Measurements from ENCODE around the gene PDSS1. TPM values are rescaled to one million over a fixed set of nuclear protein-coding genes. Genes with fewer than 3 reads are reported as not detected.
A peak's percentile ranks its signal among the peaks of the same experiment; 100 is the strongest.

The PDSS1 gene
- total RNA-seq, 2 donors from 2014 or later = 4.1 to 6.1 TPM

DNA sequence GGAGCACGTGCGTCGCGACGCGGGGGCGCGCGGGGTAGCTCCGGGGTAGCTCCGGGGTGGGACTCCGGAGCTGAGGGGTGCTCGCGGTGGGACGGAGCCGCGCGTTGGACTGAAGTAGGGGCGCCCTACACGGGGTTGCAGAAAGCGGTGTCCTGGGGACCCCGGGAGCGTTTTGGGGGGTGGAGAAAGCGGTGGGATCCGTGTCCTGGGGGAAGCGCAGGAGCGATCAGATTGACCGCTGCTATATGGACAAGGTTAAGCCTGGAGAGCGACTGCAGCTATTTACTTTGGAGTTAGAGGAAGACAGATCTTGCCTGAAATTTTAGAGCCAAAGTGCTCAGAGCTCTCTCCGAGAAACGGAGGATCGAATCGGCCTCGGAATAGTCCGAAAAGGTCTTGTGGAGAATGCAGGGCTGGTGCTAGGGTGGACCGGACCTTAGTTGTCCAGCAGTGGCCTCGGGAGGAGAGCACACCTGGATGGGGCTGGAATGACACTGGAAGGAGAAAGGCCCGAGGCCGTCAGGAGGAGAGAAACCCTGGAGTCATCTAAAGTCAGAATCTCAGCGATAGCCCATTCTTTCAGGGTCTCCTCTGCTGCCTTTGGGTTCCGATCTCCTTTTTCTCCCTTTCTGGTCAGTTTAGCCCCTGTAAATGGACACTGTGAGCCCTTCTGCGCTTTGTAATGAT is 564 bp downstream of the PDSS1 start:
- intact Hi-C loops (cut with DNase I) = no loop called here

DNA sequence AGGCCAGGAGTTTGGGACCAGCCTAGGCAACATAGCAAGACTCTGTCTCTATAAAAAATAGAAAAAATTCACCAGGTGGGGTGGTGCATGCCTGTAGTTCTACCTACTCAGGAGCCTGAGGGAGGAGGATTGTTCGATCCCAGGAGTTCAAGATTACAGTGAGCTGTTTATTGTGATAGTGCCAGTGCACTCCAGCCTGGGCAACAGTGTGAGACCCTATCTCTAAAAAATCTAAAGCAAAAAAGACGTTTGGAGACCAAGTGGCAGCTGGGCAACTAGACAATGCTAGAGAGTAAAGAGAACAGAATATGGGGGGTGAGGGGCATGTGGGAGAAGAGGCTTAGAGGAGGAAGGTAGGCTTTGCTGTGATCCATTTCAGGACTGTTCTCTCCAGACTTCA is 1.4 kb downstream of the PDSS1 start:
- intact Hi-C loops (cut with DNase I) = no loop called here
- DNase-seq (ENCODE audit: low spot score) = no peak

More for the DNA sequence above, 564 bp downstream of the PDSS1 start:
- DNase-seq (ENCODE audit: low spot score) = no peak

DNA sequence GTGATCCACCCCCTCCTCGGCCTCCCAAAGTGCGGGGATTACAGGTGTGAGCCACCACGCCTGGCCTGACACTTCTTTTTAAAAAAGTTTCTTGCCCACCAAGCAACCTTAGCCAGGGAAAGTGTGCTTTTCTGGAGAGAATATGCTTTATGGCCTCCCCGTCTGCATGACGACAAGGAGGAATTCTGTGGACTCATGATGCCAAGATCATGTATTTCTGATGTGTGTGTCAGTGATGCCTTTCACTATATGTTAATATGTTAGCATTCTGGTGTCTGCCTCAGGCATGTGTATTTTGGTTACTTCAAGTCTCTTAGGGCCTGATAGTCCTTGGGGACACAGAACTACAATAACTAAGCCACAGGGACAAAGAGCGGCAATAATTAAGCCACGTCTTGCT is 2.1 kb downstream of the PDSS1 start:
- intact Hi-C loops (cut with DNase I) = no loop called here
- no peak for DNase-seq (ENCODE audit: low spot score)

DNA sequence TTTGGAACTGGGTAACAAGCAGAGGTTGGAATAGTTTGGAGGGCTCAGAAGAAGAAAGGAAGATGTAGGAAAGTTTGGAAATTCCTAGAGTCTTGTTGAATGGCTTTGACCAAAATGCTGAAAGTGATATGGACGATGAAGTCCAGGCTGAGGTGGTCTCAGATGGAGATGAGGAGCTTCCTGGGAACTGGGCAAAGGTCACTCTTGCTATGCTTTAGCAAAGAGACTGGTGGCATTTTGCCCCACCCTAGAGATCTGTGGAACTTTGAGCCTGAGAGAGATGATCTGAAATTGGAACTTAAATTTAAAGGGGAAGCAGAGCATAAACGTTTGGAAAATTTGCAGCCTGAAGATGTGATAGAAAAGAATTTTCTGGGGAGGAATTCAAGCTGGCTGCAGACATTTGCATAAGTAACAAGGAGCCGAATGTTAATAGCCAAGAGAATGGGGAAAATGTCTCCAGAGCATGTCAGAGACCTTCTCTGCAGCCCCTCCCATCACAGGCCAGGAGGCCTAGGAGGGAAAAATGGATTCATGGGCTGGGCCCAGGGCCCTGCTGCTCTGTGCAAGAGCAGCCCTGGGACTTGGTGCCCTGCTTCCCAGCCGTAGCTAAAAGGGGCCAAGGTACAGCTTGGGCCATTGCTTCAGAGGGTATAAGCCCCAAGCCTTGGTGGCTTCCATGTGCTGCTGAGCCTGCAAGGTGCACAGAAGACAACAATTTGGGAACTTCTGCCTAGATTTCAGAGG is 3.6 kb downstream of the PDSS1 start:
- DNase-seq (ENCODE audit: low spot score) = no peak
- intact Hi-C loops (cut with DNase I) = no loop called here

DNA sequence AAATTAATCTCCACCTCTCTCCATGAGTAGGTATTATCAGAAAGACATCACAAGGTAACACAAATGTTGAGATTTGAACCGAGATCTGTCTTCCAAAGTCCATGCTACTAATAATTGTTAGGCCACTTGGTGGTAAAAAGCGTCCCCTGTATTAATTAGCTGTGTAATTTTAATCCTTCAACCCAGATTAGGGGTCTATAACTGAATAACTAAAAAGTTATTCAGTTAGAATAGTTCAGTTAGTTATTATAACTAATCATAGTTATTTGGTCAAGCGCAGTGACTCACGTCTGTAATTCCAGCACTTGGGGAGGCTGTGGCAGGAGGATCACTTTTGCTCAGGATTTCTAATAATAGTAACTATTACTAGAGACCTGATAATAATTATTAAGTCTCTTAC is 5.6 kb downstream of the PDSS1 start:
- no peak for DNase-seq (ENCODE audit: low spot score)
- intact Hi-C loops (cut with DNase I) = no loop called here

DNA sequence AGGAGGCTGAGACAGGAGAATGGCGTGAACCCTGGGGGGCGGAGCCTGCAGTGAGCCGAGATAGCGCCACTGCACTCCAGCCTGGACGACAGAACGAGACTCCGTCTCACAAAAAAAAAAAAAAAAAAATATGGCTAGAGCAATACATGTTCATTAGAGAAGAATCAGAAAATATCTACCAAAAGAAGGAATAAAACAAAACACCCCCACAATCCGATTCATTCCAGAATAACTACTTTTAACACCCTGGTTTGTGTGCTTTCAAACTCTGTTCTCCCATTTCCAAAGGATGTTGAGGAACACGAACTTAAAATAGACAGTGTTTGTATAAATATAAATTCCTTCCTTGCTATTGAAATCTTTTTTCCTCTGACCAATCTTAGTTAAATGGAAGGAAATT is 6.5 kb downstream of the PDSS1 start:
- DNase-seq (ENCODE audit: low spot score) = no peak
- intact Hi-C loops (cut with DNase I) = no loop called here

DNA sequence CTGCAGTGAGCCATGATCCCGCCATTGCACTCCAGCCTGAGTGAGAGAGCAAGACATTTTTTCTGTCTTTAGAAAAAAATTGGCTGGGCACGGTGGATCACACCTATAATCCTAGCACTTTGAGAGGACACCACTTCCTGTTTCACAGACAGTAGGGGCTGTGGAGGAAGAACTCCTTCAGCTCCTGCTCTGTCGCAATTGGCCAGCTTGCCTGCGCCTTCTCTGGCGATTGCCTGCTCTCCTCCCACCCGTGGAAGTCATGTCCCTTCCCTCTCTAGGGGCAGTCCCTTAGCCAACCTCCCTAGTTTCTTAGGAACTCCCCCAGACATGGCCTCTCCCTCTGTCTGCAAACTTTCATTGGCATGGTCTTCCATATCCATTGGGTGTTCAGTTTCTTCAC is 8.7 kb downstream of the PDSS1 start:
- intact Hi-C loops (cut with DNase I) = no loop called here
- no peak for DNase-seq (ENCODE audit: low spot score)

DNA sequence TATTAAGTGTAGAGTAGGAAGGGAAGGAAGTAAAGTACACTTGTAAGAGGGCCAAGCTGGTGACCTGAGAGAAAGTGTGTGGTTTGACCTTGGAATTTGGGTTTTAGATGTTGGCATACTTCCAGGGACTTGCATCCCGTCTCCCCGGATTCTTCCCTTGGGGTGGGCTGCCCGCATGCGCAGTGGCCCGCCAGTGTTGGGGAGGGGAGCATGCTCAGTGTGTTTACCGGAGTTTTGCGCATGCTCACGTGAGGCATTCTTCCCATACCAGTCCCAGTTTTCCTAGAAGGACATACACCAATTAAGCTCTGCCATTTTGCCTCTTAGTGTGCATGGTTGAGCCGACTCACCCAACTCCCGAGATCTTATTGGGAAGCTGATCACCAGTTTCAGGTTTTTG is 9.4 kb downstream of the PDSS1 start:
- DNase-seq (ENCODE audit: low spot score) = no peak
- intact Hi-C loops (cut with DNase I) = no loop called here

DNA sequence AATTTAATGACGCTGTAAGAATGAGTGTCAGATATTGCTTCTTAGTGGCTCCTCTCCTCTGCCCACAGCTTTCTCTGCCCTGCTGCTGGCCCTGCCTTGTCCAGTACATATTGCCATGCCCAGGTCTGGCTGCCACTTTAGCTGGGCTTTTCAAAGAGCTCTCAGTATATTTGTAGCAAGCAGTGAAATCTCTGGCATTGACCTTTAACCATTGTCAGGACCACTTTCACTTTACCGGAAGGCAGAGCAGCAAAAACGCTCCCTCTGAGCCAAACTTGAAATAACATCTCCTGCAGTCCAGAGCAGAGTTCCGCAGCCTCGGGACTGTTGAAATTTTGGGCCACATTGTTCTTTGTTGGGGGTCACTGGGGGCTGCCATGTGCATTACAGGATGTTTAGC is 13.8 kb downstream of the PDSS1 start:
- DNase-seq (ENCODE audit: low spot score) = no peak
- intact Hi-C loops (cut with DNase I) = no loop called here

DNA sequence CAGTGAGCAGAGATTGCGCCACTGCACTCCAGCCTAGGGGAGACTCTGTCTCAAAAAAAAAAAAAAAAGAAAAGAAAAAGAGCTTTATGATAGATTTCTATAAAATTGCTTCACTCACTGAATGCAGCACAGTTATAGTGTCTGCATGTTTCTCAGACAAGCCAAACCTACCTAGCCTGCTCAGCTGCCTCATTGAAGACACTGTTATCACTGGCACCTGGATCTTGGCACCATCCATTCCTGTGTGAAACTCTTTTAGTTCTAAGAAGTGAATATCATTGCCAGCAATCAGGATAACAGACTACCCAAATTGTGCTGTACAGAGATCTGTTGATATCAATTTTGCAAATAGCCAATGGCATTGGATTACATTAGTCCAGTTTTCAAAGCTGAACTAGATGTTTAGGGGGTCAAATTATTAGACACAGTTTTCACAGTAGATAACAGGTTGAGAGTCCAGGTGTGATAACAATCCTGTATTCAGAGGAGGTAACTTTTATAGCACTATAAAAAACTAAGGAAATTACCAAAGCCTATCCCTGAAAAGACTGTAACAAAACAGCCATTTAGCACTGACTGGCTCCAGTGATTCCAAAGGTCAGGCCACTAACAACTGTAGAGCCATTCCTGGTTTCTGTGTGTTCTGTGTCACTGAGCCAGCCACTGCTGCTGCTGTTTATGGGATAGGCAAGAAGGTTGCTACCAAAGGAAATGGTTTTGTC is 17.1 kb downstream of the PDSS1 start:
- intact Hi-C loops (cut with DNase I) = loop anchor here in 1 of 2 donors (5.0 kb wide), 1 partner anchor 173 kb away; no protein-coding TSS in a partner anchor
- no peak for DNase-seq (ENCODE audit: low spot score)

DNA sequence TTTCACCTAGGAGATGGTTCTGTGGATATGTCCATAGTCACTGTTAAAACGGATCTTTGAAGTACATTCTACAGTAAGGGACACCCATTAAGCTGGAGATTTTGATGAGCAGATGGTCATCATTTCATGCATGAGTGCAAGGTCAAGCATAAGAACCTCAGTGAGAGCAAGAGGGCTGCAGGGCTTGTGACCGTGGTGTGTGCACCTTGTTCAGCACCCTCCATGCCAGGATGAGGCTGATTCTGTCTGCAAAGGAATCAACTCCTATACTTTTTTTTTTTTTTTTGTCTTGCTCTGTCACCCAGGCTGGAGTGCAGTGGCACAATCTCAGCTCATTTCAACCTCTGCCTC is 17.6 kb downstream of the PDSS1 start:
- no peak for DNase-seq (ENCODE audit: low spot score)
- intact Hi-C loops (cut with DNase I) = loop anchor here in 1 of 2 donors (5.0 kb wide), 1 partner anchor 172 kb away; no protein-coding TSS in a partner anchor

DNA sequence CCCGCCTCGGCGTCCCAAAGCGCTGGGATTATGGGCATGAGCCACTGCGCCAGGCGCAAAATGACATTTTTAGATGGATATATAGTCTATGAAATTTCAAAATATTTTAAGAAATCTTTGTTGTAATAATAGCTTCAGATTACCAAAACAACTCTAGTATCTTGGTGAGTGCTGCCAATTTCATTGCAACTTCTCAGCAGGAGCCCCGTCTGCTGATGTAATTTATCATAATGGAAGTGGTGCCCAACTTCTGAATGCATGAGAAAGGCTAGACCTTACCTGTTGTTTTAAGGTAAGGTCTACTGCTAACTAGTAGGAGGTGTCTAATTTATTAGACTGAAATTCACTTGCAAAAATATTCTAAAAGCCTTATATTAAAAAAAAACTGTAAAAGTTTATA is 20.0 kb downstream of the PDSS1 start:
- intact Hi-C loops (cut with DNase I) = loop anchor here in 1 of 2 donors (5.0 kb wide), 1 partner anchor 170 kb away; no protein-coding TSS in a partner anchor
- no peak for DNase-seq (ENCODE audit: low spot score)

DNA sequence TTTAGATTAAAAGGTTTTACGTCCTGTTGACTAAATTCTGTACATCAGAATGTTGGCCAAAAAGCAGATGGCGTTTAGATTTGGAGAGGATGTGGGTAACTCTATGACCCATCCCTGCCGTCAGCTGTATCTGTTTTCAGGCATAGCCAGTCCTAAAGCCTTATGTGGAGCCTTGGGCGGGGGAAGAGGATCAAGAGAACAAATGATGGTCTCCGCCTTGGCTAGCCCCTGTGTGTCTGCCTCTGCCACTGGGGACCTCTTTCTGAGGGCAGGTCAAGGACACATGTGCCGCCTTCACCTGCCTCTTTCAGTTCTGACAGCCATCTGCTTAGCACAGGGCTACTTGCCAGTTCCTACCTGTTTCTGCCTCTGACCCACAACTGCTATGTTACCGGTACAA is 24.1 kb downstream of the PDSS1 start:
- intact Hi-C loops (cut with DNase I) = no loop called here
- no peak for DNase-seq (ENCODE audit: low spot score)

DNA sequence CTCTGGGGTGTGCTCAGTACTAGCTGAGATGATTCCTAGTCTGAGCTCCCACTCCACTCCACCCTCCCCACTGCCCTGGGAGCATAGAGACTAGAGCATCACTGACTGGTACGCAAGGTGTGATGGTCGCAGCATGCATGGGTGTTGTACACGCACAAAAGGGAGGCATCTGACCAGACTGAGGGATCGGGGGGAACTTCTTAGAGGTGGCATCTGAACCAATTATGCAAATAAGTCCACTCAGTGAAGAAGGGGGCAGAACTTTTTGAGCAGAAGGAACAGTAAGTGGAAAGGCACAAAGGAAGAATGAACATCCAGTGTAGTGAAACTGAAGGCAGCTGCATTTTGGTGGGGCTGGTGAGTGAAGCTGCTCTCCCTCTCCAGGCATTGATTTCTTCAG is 25.5 kb downstream of the PDSS1 start:
- DNase-seq (ENCODE audit: low spot score) = no peak
- intact Hi-C loops (cut with DNase I) = no loop called here

DNA sequence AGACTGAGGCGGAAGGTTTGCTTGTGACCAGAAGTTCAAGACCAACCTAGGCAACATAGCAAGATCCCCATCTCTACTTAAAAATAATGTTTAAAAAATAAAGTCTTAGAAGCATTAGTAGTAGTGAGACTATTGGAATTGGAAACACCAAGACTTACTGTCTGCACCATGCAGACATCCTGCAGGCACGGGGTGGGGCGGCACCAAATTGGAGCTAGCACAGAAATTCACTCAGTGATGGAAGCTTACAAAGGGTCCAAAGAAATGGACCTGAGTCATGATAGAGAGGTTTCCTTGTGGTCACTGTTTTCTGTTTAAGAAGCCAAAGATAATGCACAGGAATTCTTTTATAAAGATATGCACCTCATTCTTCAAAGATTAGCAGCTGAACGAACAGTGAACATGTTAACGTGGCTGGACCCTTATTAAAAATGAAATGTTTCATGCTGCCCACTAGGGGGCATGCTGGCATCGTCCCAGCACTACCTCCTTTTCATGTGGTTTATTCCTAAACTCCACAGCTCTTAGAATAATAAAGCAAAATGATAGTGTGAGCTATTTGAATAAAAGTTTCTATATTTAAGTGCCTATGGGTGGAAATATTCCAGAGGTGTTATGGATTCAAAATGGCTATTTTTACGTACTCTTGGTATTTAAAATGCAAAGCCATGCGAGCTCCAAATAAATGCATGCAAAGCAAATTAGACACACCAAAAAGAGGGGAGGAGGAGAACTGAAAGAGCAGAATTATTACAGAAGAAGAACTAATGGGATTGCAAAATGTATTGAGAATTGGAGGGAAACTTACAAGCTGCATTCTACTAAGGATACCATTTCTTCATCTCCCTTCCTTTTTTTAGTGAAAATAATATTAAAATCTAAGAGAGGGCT is 28.6 kb downstream of the PDSS1 start:
- peak; percentile 91 for DNase-seq (ENCODE audit: low spot score)
- intact Hi-C loops (cut with DNase I) = loop anchor here (5.0 kb wide), 2 partner anchors 151 to 156 kb away; no protein-coding TSS in a partner anchor

DNA sequence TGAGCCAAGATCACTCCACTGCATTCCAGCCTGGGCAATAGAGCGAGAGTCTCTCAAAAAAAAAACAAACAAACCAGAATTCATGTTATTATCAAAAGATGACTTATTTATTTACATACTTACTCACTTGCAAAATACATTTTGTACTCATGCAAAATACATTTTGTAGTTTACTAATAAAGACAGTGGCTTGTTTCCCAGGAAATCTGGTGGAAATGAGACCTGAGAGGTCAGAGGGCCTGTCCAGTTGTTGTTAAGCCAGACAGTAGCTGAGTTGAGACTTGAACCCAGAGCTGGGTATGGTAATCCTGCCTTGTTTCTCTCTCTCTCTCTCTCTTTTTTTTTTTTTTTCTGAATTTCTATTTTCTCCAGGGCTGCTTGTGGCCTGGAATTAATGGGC is 29.5 kb downstream of the PDSS1 start:
- DNase-seq (ENCODE audit: low spot score) = no peak
- intact Hi-C loops (cut with DNase I) = loop anchor here (5.0 kb wide), 2 partner anchors 150 to 155 kb away; no protein-coding TSS in a partner anchor

DNA sequence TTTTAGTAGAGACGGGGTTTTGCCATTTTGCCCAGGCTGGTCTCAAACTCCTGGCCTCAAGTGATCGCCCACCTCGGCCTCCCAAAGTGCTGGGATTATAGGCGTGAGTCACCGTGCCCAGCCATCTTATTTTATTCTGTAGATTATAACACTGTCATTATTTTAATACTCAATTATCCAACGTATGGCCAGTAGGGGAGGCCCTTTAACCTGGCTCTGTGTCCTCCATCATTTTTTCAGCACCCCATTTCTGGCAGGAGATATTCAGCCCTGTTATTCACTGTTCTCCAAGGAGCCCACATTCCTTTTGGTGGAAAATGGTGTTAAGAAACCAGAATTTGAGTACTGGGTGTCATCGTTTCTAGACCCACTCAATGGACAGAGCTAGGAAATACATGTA is 31.5 kb downstream of the PDSS1 start:
- DNase-seq (ENCODE audit: low spot score) = no peak
- intact Hi-C loops (cut with DNase I) = loop anchor here (5.0 kb wide), 2 partner anchors 148 to 153 kb away; no protein-coding TSS in a partner anchor

DNA sequence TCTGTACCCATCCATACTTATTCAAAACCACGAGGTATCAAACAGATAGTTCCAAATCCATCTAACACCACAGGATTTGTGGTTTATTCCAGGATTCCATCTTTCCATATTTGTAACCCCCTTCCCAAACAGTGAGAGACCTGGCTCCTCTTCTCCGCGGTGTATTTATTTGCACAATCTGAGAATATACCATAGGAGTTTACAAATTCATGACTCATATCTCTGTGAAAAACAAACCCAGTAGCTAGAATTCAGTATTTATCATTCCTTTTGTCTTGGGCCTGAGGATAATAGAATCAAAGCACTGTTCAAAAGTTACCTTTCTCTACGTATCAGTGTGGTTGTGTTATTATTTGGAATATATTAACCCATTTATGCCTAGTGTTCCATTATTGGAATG is 31.9 kb downstream of the PDSS1 start:
- intact Hi-C loops (cut with DNase I) = loop anchor here (5.0 kb wide), 2 partner anchors 148 to 153 kb away; no protein-coding TSS in a partner anchor
- DNase-seq (ENCODE audit: low spot score) = no peak

DNA sequence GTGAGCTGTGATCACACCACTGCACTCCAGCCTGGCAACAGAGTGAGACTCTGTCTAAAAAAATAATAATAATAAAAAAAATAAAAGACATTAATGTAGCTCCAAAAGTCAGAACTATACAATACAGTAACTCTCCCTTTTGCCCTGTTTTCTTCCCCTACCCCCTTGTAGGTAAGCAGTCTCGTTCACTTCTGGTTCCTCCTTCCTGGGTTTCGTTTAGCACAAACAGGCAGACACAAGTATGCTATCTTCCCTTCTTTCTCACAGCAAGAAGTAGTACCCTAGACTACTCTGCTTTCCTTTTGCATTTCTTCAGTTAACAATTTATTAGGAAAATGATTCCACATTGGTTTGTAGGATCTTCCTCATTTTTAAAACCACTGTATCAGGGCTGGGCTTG is 33.1 kb downstream of the PDSS1 start:
- DNase-seq (ENCODE audit: low spot score) = no peak

More for the DNA sequence above, 33.1 kb downstream of the PDSS1 start:
- intact Hi-C loops (cut with DNase I) = no loop called here

All from posterior vena cava (tissue), 2 donors.